Right atrium auricular region (tissue), 2 donors: Measurements from ENCODE around the gene FNDC7. TPM values are rescaled to one million over a fixed set of nuclear protein-coding genes. Genes with fewer than 3 reads are reported as not detected.
"Not testable (repeated sequence)": the region's sequence is repeated elsewhere in the genome, so short reads cannot be mapped to it uniquely, and the experiment has no call there.

ENCODE experiments used
- DNase-seq: peaks from one replicate; pipeline ENCODE4 v3.0.0-alpha.2; 2019; ENCODE audit warnings: low spot score
- H3K27ac ChIP-seq, 2 donors: fragments of 200-600 bp; sonication (generic); 1 replicate in 1 of 2; 2 replicates in 1 of 2; pipeline ENCODE4 v1.5.1; 2016 to 2019
- H3K27me3 ChIP-seq, 2 donors: fragments of 200-600 bp; sonication (generic); one replicate each; pipeline versions ENCODE4 v1.5.1 to v1.6.0; 2017 to 2019
- H3K36me3 ChIP-seq: fragments of 200-600 bp; sonication (generic); one replicate; pipeline ENCODE4 v1.5.1; 2016
- H3K4me1 ChIP-seq, 2 donors: fragments of 200-600 bp; sonication (generic); one replicate each; pipeline versions ENCODE4 v1.5.1 to v1.6.0; 2017 to 2019
- H3K4me3 ChIP-seq, 2 donors: fragments of 200-600 bp; sonication (generic); 1 replicate in 1 of 2; 2 replicates in 1 of 2; pipeline ENCODE4 v1.5.1; 2017 to 2019; ENCODE audit warnings: mild to moderate bottlenecking in 1 of 2, moderate library complexity in 1 of 2
- H3K9me3 ChIP-seq, 2 donors: fragments of 200-600 bp; sonication (generic); one replicate each; pipeline ENCODE4 v1.5.1; 2019
- CTCF ChIP-seq, 2 donors: fragments of 200-600 bp; sonication (generic); IDR thresholded peaks; one replicate each; pipeline ENCODE4 v1.5.1; 2019; ENCODE audit warnings: antibody characterized with exemption in 2 of 2
- total RNA-seq, 2 donors: library from RNA; depleted of rRNA; stranded (reverse); fragments of >200 nt; gene quantifications; one replicate each; pipeline ENCODE4 v1.1.0, GENCODE V29; 2016

Gene FNDC7
- total RNA-seq, 2 donors from 2014 or later, result not detected

- no peaks in the 10 kb centered on the region for H3K9me3 ChIP-seq
- no peak for TF ChIP-seq CTCF (IDR thresholded peaks at IDR 0.05)
- no peak for DNase-seq
- no peaks in the 10 kb centered on the region for H3K27me3 ChIP-seq
- H3K36me3 ChIP-seq, result peaks cover 42% of the 10 kb centered on the region
- H3K4me3 ChIP-seq, result no peak overlapping the region
- H3K27ac ChIP-seq, result no peak overlapping the region
- no peaks in the 10 kb centered on the region for H3K4me1 ChIP-seq
These were observed 55.0 kb downstream of the FNDC7 start for GRCh38 chr1:108767708-108768107.

- DNase-seq, result no peak
These were observed 65.1 kb downstream of the FNDC7 start for GRCh38 chr1:108777839-108778238.

GRCh38 chr1:108779455-108779854 is 66.7 kb downstream of the FNDC7 start:
- Histone ChIP-seq H3K27me3 (no peaks in the 10 kb centered on the region), H3K27ac (no peak overlapping the region), H3K4me3 (no peak overlapping the region), H3K36me3 (peaks cover 69% of the 10 kb centered on the region), H3K9me3 (no peaks in the 10 kb centered on the region), H3K4me1 (no peaks in the 10 kb centered on the region)
- DNase-seq, result no peak
- TF ChIP-seq CTCF (IDR thresholded peaks at IDR 0.05), result no peak

More at GRCh38 chr1:108777839-108778238, 65.1 kb downstream of the FNDC7 start:
- H3K4me3 ChIP-seq, result no peak overlapping the region
- TF ChIP-seq CTCF (IDR thresholded peaks at IDR 0.05), result no peak
- H3K36me3 ChIP-seq, result peaks cover 65% of the 10 kb centered on the region
- H3K27ac ChIP-seq, result no peak overlapping the region
- no peaks in the 10 kb centered on the region for H3K4me1 ChIP-seq
- H3K9me3 ChIP-seq, result no peaks in the 10 kb centered on the region
- H3K27me3 ChIP-seq, result no peaks in the 10 kb centered on the region

GRCh38 chr1:108780937-108781574 is 68.3 kb downstream of the FNDC7 start:
- Histone ChIP-seq H3K4me3 (no peak overlapping the region), H3K4me1 (no peaks in the 10 kb centered on the region), H3K27ac (no peak overlapping the region), H3K27me3 (no peaks in the 10 kb centered on the region), H3K36me3 (peaks cover 77% of the 10 kb centered on the region), H3K9me3 (peaks cover 6 to 13% of the 10 kb centered on the region in 2 donors)
- TF ChIP-seq CTCF (IDR thresholded peaks at IDR 0.05), result no peak
- DNase-seq, result no peak

- H3K27ac ChIP-seq, H3K4me3 ChIP-seq, H3K27me3 ChIP-seq, DNase-seq, H3K4me1 ChIP-seq: not testable (repeated sequence)
- Histone ChIP-seq H3K9me3 (peaks cover 6 to 16% of the 10 kb centered on the region in 2 donors), H3K36me3 (peaks cover 78% of the 10 kb centered on the region)
These were observed 68.9 kb downstream of the FNDC7 start for GRCh38 chr1:108781575-108781944.

GRCh38 chr1:108785264-108785663 is 72.6 kb downstream of the FNDC7 start:
- peaks cover 6 to 16% of the 10 kb centered on the region in 2 donors for H3K9me3 ChIP-seq
- peaks cover 55% of the 10 kb centered on the region for H3K36me3 ChIP-seq
- no peaks in the 10 kb centered on the region for H3K4me1 ChIP-seq
- TF ChIP-seq CTCF (IDR thresholded peaks at IDR 0.05), result no peak
- H3K27me3 ChIP-seq, result no peaks in the 10 kb centered on the region
- no peak overlapping the region for H3K4me3 ChIP-seq
- no peak overlapping the region for H3K27ac ChIP-seq
- DNase-seq, result no peak
